NCI-H1092 (cell line): ENCODE data around the gene FAM89A.
"Not testable (repeated sequence)": the region's sequence is repeated elsewhere in the genome, so short reads cannot be mapped to it uniquely, and the experiment has no call there.

Experiments used
- DNase-seq: peaks from one replicate; lab custom pipeline; 2025; lab: John Stamatoyannopoulos, UW

The FAM89A gene

GRCh38 chr1:231055271-231055670 lies 15.2 kb upstream of the FAM89A start:
- DNase-seq, result no peak

- peak; percentile 20 for DNase-seq
These were observed 13.6 kb upstream of the FAM89A start for GRCh38 chr1:231053493-231054162.

DNA sequence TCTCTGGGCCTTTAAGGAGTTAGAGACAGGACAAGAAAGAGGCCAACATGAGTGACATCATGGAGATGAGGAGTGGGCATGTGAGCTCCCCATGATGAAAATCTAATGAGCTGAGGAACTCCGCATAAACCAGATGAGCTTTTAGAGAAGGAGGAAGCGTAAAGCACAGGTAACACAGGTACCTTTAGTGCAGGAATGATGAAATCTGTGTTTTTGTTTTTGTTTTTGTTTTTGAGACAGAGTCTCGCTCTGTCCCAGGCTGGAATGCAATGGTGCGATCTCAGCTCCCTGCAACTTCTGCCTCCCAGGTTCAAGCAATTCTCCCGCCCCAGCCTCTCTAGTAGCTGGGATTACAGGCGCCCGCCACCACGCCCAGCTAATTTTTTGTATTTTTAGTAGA lies 12.7 kb upstream of the FAM89A start:
- DNase-seq, result no peak

DNA sequence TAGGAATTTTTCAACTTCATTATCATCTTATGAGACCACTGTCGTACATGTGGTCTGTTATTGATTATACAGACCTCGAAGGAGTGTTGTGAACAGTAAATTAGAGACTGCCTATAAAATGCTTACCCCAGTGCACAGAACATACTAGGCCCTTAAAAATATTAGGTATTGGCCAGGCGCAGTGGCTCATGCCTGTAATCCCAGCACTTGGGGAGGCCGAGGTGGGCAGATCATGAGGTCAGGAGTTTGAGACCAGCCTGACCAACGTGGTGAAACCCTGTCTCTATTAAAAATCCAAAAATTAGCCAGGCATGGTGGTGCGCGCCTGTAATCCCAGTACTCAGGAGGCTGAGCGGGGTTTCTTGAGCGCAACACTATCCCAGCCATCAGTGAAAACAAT lies 10.9 kb upstream of the FAM89A start:
- not testable (repeated sequence) for DNase-seq

DNA sequence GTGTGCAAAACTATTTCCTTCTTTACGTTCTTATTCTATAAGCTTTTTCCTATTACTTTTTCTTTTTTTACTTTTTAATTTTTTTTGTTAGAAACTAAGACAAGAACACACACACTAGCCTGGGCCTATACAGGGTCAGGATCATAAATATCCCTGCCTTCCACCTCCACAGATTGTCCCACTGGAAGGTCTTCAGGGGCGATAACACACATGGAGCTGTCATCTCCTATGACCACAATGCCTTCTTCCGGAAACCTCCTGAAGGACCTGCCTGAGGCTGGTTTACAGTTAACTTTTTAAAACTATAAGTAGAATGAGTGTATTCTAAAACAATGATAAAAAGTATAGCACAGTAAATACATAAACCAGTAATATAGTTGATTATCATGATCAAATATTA lies 10.3 kb upstream of the FAM89A start:
- DNase-seq, result no peak

DNA sequence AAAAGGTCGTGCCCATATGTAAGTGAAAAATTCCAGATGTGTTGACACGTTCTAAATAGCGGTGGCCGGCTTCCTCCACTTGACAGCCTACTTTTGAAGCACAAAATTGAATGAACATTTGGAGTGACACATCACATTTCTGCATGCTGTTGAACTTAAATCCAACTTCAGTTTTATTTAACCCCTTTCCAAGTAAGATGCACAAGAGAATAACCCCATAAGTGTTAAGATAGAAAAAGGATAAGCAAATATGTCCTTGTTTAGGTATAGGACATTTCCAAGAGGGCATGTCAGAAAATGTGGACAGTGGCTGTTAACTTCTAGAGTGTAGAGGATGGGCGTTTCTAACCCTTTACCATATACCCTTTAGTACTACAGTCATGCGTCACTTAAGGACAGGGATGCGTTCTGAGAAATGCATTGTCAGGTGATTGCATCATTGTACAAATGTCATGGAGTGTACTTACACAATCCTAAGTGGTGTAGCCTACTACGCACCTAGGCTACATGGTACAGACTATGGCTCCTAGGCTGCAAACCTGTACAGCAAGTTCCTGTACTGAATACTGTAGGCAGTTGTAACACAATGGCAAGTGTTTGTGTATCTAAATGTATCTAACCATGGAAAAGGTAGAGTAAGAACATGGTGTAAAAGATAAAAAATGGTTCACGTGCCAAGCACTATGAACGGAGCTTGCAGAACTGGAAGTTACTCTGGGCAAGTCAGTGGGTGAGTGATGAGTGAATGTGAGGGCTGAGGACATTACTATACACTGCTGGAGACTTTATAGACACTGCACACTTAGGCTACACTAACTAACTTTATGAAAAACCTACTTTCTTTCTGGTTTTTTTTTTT lies 9.3 kb upstream of the FAM89A start:
- DNase-seq, result no peak

DNA sequence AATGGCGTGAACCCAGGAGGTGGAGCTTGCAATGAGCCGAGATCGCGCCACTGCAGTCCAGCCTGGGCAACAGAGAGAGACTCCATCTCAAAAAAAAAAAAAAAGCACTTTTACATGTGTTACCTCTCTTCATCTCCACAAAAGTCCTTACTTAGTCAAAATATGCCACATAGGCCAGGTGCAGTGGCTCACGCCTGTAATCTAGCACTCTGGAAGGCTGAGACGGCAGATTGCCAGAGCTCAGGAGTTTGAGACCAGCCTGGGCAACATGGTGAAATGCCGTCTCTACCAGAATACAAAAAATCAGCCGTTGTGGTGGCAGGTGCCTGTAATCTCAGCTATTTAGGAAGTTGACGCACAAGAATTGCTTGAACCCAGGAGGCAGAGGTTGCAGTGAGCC lies 8.4 kb upstream of the FAM89A start:
- not testable (repeated sequence) for DNase-seq

- DNase-seq, result not testable (repeated sequence)
These were observed 7.5 kb upstream of the FAM89A start for GRCh38 chr1:231047529-231047928.

- no peak for DNase-seq
These were observed 6.8 kb upstream of the FAM89A start for GRCh38 chr1:231046730-231047395.

GRCh38 chr1:231045921-231046729 lies 6.1 kb upstream of the FAM89A start:
- DNase-seq, result not testable (repeated sequence)

DNA sequence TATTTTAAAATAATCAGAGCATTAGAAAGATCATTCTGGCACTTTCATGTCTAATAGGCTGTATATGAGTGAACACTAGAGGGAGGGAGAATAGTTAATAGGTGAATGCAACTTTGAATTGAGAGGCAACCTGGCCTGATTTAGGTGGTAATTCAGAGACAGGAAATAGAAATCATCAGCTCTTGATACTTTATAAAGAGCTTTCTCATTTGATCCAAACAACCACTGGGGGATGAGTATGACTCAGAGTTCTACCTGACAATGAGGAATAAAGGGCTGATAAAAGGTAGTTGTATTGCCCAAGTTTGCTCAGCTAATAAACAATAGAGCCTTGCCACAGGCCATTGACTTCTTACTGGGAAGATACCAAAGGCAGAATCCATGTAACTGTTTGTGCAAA lies 5.2 kb upstream of the FAM89A start:
- DNase-seq, result no peak

DNA sequence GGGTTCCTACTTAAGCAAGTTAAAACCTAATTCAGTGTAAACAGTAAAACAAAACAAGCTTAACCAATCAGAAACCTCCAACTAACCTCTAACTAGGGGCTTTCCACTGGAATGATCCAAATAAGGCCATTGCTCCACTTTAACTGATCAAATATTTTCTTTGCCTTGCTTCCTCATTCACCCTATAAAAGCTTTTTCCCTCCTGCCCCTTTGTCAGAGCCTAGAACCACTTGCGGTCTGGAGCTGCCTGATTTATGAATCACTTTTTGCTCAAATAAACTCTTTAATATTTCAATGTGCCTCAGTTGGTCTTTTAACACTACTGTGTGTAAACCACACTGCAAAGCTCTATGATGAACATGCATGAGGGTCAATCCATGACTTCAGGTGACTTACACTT lies 4.5 kb upstream of the FAM89A start:
- DNase-seq, result no peak

GRCh38 chr1:231041719-231042261 lies 1.7 kb upstream of the FAM89A start:
- no peak for DNase-seq

DNA sequence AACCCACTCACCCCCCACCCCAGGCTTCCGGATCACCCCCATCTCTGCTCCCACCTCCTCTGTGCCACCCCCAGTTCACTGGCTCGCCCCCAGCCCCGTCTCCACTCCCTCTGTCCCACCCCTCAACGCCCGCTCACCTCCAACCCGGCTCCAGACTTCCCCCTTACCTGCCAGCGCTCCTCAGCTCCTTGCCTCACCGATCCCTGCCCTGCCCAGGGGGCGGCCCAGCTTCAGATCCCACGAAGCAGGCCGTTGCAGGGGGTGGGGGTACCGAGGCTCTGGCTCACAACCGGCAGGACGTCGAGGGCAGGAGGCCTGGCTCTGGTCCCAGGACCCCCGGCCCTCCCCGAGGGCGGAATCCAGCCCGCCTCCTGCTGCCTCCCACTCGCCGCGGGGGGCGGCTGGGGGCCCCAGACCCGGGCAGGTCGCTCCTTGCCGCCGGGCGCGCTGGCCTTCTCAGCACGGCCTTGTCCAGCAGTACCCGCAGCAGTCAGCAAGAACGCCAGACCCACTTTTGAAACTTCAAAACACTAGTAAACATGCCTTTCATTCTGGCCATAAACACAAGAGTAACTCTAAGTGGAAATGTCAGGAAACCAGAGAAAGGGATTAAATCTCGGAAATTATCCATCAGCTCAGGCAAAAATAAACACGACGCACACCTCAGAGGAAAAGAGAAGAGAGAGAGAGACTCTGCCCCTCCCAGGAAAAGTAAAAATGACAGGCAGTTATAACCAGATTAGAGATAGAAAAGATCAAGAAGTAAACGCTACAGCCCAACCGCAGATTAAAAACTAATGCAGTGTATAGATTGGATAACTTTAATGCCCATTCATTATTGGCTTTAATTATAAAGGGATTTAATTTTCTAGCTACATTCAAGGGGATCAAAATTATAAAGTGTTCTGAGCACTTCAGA lies 1.0 kb upstream of the FAM89A start:
- DNase-seq, result no peak

- DNase-seq, result no peak
These were observed 664 bp downstream of the FAM89A start for GRCh38 chr1:231039161-231040018.

GRCh38 chr1:231037585-231038517 lies 2.2 kb downstream of the FAM89A start:
- no peak for DNase-seq

GRCh38 chr1:231036416-231036815 lies 3.6 kb downstream of the FAM89A start:
- no peak for DNase-seq

DNA sequence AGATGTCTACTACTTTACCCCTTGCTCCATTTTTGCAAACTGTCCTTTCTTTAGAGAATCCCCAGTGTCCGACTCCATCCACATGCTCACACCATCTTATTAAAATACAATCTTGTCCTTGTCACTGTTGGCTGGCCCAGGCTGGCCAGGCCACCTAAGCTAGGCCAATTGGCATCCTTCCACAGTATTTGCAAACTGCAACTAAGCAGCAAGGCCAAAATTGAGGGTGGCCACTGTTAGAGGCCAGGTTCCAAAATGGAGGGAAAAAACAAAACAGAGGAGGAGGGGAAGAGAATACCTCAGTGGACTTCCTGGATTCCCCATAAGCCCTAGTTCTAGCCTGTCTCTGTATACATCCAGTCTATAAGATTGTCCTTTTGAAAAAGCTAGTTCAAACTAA lies 4.3 kb downstream of the FAM89A start:
- DNase-seq, result no peak

GRCh38 chr1:231032963-231033362 lies 7.1 kb downstream of the FAM89A start:
- DNase-seq, result no peak
